Sigmoid colon (tissue), 3 donors: ENCODE data around the gene ADK.

Source experiments
- POLR2A ChIP-seq, 2 donors: fragments of 450-650 bp; IDR thresholded peaks; one replicate each; pipeline ENCODE4 v1.6.1; 2016; ENCODE audit warnings: antibody characterized with exemption in 2 of 2, mild to moderate bottlenecking in 2 of 2, moderate library complexity in 2 of 2
- TF ChIP-seq, protein P1 (sequence below), 4 experiments: fragments of 450-650 bp in 3 of 4; fragments of 200-600 bp in 1 of 4; IDR thresholded peaks; one replicate each; pipeline ENCODE4 v1.5.1; 2016 to 2019; ENCODE audit warnings: antibody characterized with exemption in 4 of 4, mild to moderate bottlenecking in 3 of 4, moderate library complexity in 2 of 4

DNA sequence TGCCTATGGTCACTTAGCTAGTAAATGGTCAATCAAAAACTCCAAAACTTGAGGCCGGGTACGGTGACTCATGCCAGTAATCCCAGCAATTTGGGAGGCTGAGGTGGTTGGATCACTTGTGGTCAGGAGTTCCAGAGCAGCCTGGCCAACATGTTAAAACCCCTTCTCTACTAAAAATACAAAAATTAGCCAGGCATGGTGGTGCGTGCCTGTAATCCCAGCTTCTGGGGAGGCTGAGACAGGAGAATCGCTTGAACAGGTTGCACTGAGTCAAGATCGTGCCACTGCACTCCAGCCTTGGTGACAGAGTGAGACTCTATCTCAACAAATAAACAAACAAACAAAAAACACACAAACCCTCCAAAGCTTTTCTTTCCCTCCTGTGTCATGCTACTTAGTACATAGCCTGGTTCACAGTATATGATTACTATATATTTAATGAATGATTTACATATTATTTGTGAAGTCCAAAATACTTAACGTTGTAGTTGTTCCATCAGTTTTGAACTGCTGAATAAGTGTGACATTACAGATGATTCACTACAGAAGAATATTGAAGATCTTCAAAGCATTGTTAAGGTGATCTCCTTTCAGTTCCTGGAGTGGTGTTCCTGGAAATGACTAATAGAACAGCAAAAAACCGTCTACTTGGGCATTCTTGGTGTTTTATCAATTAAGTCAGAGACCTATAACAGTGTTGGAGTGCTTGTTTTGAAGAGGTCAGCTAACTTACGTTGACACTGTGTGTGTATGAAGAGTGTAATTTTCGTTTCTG is 72.9 kb downstream of the ADK start:
- TF ChIP-seq, protein P1, sequence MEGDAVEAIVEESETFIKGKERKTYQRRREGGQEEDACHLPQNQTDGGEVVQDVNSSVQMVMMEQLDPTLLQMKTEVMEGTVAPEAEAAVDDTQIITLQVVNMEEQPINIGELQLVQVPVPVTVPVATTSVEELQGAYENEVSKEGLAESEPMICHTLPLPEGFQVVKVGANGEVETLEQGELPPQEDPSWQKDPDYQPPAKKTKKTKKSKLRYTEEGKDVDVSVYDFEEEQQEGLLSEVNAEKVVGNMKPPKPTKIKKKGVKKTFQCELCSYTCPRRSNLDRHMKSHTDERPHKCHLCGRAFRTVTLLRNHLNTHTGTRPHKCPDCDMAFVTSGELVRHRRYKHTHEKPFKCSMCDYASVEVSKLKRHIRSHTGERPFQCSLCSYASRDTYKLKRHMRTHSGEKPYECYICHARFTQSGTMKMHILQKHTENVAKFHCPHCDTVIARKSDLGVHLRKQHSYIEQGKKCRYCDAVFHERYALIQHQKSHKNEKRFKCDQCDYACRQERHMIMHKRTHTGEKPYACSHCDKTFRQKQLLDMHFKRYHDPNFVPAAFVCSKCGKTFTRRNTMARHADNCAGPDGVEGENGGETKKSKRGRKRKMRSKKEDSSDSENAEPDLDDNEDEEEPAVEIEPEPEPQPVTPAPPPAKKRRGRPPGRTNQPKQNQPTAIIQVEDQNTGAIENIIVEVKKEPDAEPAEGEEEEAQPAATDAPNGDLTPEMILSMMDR (IDR thresholded peaks at IDR 0.05): no peak
- TF ChIP-seq POLR2A (IDR thresholded peaks at IDR 0.05): no peak
